ENCODE data around the gene PBOV1. TPM values are rescaled to one million over a fixed set of nuclear protein-coding genes. Genes with fewer than 3 reads are reported as not detected.
"Not testable (repeated sequence)": the region's sequence is repeated elsewhere in the genome, so short reads cannot be mapped to it uniquely, and the experiment has no call there.

PBOV1 gene
- total and polyA plus RNA-seq, 8 donors, result not detected

GRCh38 chr6:138215093-138215782 is 3.1 kb downstream of the PBOV1 start:
- Histone ChIP-seq H3K4me1 (peaks cover 0 to 3% (median 0%) of the 10 kb centered on the region in 3 donors), H3K4me3 (no peak overlapping the region), H3K9me3 (no peaks in the 10 kb centered on the region), H3K27ac (no peak overlapping the region), H3K27me3 (no peaks in the 10 kb centered on the region), H3K36me3 (no peaks in the 10 kb centered on the region)
- intact Hi-C loops (cut with DNase I), result no loop called here
- WGBS, 2 donors, result 31 to 37% methylated on average over 7 of the region's 7 CpGs
- TF ChIP-seq CTCF (IDR thresholded peaks at IDR 0.05), result no peak
- peak in 3 of 4 donors; percentile 44 to 75 (median 58) for ATAC-seq
- no peak for FAIRE-seq
- no peak for DNase-seq

GRCh38 chr6:138212530-138212929 is 5.8 kb downstream of the PBOV1 start:
- H3K36me3 ChIP-seq; H3K27ac ChIP-seq; FAIRE-seq; H3K4me1 ChIP-seq; DNase-seq; H3K27me3 ChIP-seq; intact Hi-C loops (cut with DNase I); H3K9me3 ChIP-seq; ATAC-seq; H3K4me3 ChIP-seq: not testable (repeated sequence)
- WGBS, 2 donors, result 100% methylated on average over 2 of the region's 2 CpGs

GRCh38 chr6:138211601-138212000 is 6.7 kb downstream of the PBOV1 start:
- Histone ChIP-seq H3K9me3 (no peaks in the 10 kb centered on the region), H3K27me3 (no peaks in the 10 kb centered on the region), H3K27ac (no peak overlapping the region), H3K36me3 (no peaks in the 10 kb centered on the region), H3K4me1 (peaks cover 0 to 3% (median 0%) of the 10 kb centered on the region in 3 donors), H3K4me3 (no peak overlapping the region)
- TF ChIP-seq CTCF (IDR thresholded peaks at IDR 0.05), result no peak
- ATAC-seq (no peak), DNase-seq (no peak), FAIRE-seq (no peak)
- WGBS, 2 donors, result 77% methylated on average over 5 of the region's 5 CpGs
- intact Hi-C loops (cut with DNase I), result no loop called here

GRCh38 chr6:138211048-138211581 is 7.2 kb downstream of the PBOV1 start:
- Histone ChIP-seq H3K27ac (no peak overlapping the region), H3K4me3 (no peak overlapping the region), H3K36me3 (no peaks in the 10 kb centered on the region), H3K27me3 (no peaks in the 10 kb centered on the region), H3K9me3 (no peaks in the 10 kb centered on the region), H3K4me1 (peaks cover 0 to 3% (median 0%) of the 10 kb centered on the region in 3 donors)
- intact Hi-C loops (cut with DNase I), result no loop called here
- no peak for ATAC-seq
- no peak for TF ChIP-seq CTCF (IDR thresholded peaks at IDR 0.05)
- no peak for DNase-seq
- no peak for FAIRE-seq
- 89 to 93% methylated on average over 2 of the region's 2 CpGs for whole genome bisulfite sequencing, 2 donors

- no peak for TF ChIP-seq CTCF (IDR thresholded peaks at IDR 0.05)
- no peaks in the 10 kb centered on the region for H3K27me3 ChIP-seq
- H3K4me3 ChIP-seq, result no peak overlapping the region
- intact Hi-C loops (cut with DNase I), result no loop called here
- no peaks in the 10 kb centered on the region for H3K9me3 ChIP-seq
- ATAC-seq (peak in 1 of 4 donors; percentile 37), DNase-seq (no peak), FAIRE-seq (no peak)
- H3K4me1 ChIP-seq, result peaks cover 0 to 7% (median 5%) of the 10 kb centered on the region in 3 donors
- H3K36me3 ChIP-seq, result no peaks in the 10 kb centered on the region
- no peak overlapping the region for H3K27ac ChIP-seq
Observed at GRCh38 chr6:138206862-138207261, 11.4 kb downstream of the PBOV1 start.
